Measurements from ENCODE around the gene DSPP.
"Not testable (repeated sequence)": the region's sequence is repeated elsewhere in the genome, so short reads cannot be mapped to it uniquely, and the experiment has no call there.

DNA sequence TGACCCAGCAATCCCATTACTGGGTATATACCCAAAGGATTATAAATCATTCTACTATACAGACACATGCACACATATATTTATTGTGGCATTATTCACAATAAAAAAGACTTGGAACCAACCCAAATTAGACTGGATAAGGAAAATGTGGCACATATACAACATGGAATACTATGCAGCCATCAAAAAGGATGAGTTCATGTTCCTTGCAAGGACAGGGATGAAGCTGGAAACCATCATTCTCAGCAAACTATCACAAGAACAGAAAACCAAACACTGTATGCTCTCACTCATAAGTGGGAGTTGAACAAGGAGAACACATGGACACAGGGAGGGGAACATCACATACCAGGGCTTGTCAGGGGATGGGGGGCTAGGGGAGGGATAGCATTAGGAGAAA, 34.0 kb upstream of the DSPP start:
- TF ChIP-seq, protein P1, sequence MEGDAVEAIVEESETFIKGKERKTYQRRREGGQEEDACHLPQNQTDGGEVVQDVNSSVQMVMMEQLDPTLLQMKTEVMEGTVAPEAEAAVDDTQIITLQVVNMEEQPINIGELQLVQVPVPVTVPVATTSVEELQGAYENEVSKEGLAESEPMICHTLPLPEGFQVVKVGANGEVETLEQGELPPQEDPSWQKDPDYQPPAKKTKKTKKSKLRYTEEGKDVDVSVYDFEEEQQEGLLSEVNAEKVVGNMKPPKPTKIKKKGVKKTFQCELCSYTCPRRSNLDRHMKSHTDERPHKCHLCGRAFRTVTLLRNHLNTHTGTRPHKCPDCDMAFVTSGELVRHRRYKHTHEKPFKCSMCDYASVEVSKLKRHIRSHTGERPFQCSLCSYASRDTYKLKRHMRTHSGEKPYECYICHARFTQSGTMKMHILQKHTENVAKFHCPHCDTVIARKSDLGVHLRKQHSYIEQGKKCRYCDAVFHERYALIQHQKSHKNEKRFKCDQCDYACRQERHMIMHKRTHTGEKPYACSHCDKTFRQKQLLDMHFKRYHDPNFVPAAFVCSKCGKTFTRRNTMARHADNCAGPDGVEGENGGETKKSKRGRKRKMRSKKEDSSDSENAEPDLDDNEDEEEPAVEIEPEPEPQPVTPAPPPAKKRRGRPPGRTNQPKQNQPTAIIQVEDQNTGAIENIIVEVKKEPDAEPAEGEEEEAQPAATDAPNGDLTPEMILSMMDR (IDR thresholded peaks at IDR 0.05; ENCODE audit: low read depth, low read length, poor library complexity, severe bottlenecking) = not testable (repeated sequence)
- not testable (repeated sequence) for TF ChIP-seq EZH2phosphoT487 (IDR thresholded peaks at IDR 0.05; ENCODE audit: borderline replicate concordance, low read length)

Data from DOHH2 (cell line).